Brain microvascular endothelial cell (primary cell): ENCODE measurements around the gene MAPK12.

Experiments used
- DNase-seq: peaks from one replicate; pipeline ENCODE4 v3.0.0-alpha.2; 2020
- H3K27ac ChIP-seq: fragments of 250-450 bp; sonication (Bioruptor Pico); 2 replicates; pipeline ENCODE4 v1.5.1; 2020; ENCODE audit warnings: mild to moderate bottlenecking, moderate library complexity
- H3K27me3 ChIP-seq: fragments of 250-450 bp; sonication (Bioruptor Pico); replicated peaks from 2 replicates; pipeline ENCODE4 v1.5.1; 2020; ENCODE audit warnings: mild to moderate bottlenecking
- H3K36me3 ChIP-seq: fragments of 250-450 bp; sonication (Bioruptor Pico); replicated peaks from 2 replicates; pipeline ENCODE4 v1.5.1; 2020; ENCODE audit warnings: mild to moderate bottlenecking
- H3K4me3 ChIP-seq: 2 replicates; pipeline ENCODE4 v1.5.1; 2011; ENCODE audit warnings: low read depth, mild to moderate bottlenecking, control low read depth, low read length, moderate library complexity
- in situ Hi-C: cut with HindIII; loops from 2 replicates; pipeline ENCODE4 v1.10.0; 2017; ENCODE audit warnings: low sequenced_read_pairs, low pct_ligation_motif_present
- TF ChIP-seq, protein P1 (sequence below): IDR thresholded peaks from 2 replicates; pipeline ENCODE4 v1.5.1; 2011; ENCODE audit warnings: low read depth, mild to moderate bottlenecking, moderate library complexity, low read length, control low read depth, inconsistent platforms; ENCODE audit errors: missing control alignments

Gene MAPK12

DNA sequence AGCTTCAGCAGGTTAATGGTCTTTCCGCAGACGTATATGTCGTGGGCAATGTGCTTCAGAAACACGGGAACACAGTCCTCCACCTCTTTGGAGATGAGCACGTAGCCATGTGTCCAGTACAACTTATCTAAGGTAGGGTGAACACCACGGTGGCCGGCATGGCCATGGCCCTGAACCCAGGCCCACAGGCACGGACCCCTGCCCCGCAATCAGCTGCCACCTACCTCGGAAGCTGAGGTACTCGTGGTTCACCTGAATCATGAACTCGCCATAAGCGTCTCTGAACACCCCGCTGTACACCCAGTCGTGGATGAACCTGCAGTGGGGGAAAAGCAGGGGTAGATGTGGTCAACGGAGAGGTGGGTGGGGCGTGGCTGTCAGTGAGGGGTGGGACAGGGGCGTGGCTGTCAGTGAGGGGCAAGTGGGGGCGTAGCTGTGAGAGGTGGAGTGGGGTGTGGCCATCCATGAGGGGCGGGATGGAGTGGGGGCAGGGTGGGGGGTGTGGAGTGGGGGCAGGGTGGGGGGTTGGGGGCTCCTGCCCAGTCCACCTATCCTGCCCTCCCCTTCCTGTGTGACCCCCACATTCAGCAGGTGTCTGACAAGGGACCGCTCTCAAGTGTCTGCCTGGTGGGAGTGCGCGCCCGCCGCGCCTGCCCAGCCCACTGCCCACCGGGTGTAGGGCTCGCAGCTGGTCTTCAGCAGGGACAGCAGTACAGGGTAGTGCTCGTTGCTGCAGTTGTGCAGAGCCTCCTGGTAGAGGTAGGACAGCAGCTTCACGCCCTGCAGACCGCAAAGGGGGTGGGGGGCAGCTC is 35.2 kb downstream of the MAPK12 start:
- H3K36me3 ChIP-seq, result peaks cover 49% of the 10 kb centered on the region
- no peak overlapping the region for H3K4me3 ChIP-seq
- in situ Hi-C loops, result no loop called here
- H3K27me3 ChIP-seq, result no peaks in the 10 kb centered on the region
- no peak overlapping the region for H3K27ac ChIP-seq
- TF ChIP-seq, protein P1, sequence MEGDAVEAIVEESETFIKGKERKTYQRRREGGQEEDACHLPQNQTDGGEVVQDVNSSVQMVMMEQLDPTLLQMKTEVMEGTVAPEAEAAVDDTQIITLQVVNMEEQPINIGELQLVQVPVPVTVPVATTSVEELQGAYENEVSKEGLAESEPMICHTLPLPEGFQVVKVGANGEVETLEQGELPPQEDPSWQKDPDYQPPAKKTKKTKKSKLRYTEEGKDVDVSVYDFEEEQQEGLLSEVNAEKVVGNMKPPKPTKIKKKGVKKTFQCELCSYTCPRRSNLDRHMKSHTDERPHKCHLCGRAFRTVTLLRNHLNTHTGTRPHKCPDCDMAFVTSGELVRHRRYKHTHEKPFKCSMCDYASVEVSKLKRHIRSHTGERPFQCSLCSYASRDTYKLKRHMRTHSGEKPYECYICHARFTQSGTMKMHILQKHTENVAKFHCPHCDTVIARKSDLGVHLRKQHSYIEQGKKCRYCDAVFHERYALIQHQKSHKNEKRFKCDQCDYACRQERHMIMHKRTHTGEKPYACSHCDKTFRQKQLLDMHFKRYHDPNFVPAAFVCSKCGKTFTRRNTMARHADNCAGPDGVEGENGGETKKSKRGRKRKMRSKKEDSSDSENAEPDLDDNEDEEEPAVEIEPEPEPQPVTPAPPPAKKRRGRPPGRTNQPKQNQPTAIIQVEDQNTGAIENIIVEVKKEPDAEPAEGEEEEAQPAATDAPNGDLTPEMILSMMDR, result no peak
- no peak for DNase-seq

DNA sequence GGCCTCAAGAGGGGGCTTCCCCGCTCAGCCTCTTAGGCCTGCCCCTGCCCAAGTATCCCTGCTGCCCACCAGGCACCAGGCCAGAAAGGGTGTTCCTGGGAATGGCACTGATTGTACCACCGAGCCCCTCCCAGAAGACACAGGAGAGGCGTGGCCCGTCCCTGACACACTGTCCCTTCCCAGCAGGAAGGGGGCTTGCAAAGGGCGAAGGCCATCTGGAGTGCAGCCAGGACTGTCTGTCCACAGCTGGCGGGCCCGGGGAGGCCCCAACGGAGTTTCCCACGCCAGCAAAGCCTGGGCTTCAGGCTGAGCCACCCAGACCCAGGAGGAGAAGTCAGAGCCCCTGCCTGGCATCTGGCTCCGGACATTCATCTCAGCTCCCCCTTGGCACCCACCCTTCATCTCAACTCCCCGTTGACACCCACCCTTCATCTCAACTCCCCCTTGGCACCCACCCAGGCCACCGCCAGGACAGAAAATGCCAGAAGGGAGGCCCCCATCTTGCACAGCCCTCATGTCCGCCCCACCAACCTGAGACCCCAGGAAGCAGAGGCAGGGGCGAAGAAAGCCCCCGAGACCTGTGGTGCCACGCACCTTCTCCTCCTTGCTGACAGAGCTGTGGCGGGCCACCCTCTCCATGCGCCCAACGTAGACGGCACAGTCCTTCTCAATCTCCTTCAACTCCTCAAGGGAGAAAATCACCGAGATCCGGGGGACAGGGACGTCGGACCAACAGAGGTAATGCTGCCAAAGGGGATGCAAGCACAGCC is 36.1 kb downstream of the MAPK12 start:
- in situ Hi-C loops, result no loop called here
- H3K27me3 ChIP-seq, result no peaks in the 10 kb centered on the region
- H3K36me3 ChIP-seq, result peaks cover 53% of the 10 kb centered on the region
- DNase-seq, result no peak
- no peak overlapping the region for H3K27ac ChIP-seq
- TF ChIP-seq, protein P1, result no peak
- no peak overlapping the region for H3K4me3 ChIP-seq

DNA sequence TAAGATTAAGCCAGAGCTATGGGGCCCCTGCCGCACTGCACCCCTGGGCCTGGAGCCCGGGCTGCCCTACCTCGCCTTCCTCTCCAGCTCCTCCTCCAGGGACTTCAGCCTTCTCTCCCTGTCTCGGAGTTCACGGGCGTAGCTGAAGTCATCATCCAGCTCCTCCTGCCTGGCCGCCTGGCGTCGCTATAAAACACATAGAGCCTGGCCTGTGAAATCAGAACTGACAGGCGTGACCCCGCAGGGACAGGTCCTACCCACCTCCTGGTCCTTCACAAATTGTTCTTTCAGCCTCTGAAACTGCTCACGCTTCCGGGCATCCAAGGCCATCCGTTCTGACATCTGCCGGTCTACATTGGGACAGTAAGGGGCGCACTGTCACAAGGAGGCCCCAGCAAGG is 37.4 kb downstream of the MAPK12 start:
- TF ChIP-seq, protein P1, result no peak
- in situ Hi-C loops, result no loop called here
- DNase-seq, result no peak
- no peaks in the 10 kb centered on the region for H3K27me3 ChIP-seq
- H3K27ac ChIP-seq, result no peak overlapping the region
- peaks cover 60% of the 10 kb centered on the region for H3K36me3 ChIP-seq
- no peak overlapping the region for H3K4me3 ChIP-seq

DNA sequence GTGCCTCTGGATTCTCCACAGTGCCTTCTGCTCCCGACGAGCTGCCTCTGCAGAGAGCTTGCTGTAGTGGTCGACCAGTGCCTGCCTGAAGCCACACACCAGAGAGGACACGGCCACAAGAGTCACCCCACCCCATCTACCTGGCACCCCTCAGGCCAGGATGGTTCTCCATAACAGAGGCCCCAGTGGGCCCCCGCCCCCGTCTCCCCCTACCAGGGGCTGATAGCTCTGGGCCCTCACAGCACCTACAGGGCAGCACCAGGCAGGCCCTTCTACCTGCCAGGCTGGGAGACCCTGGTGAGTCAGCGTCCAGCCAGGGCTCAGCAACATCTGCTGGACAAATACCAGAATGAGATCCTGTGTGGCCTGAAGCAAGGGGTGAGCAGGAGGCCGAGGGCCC is 39.0 kb downstream of the MAPK12 start:
- TF ChIP-seq, protein P1, result no peak
- in situ Hi-C loops, result no loop called here
- no peak for DNase-seq
- no peak overlapping the region for H3K4me3 ChIP-seq
- peaks cover 70% of the 10 kb centered on the region for H3K36me3 ChIP-seq
- H3K27me3 ChIP-seq, result no peaks in the 10 kb centered on the region
- no peak overlapping the region for H3K27ac ChIP-seq

DNA sequence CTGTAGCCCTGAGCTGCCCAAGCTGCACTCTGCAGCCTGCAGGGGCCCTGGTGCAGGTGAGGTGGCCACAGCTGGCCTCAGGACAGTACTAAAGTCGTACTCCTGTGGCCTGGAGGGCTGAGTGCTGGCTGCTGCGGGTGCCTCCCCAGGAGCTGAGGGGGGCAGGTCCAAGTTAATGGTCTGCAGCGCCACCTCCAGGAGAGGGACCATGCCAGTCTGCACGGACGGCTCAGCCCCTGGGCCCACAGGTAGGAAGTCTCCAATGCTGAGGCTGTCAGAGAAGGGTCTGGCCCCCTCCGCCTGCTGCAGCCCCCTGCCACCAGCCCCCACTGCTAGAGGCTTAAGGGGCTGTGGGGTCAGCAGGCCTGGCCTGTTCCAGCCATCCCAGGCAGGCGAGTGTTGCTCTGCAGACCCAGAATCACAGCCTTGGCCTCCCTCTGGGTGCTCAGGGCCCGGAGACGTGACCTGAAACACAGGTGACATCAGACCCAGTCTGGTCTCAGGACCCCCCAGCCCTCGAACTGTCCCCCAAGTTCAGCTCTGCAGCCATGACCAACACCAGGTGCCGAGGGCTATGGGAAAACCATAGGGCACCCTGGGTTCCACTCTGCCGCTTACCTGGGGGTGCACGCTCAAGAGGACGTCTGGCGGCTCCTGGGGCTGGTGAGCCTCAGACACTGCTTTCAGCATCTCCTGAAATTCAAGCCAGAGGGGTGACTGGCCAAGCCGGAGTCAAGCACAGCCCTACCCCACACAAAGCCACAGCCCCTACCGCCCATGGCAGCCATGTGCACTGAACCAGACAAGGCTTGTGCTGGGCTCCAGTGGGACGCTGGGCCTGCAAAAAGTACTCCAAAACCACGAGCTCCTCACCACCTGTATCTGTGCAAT is 39.8 kb downstream of the MAPK12 start:
- Histone ChIP-seq H3K36me3 (peaks cover 75% of the 10 kb centered on the region), H3K27me3 (no peaks in the 10 kb centered on the region), H3K4me3 (no peak overlapping the region), H3K27ac (no peak overlapping the region)
- TF ChIP-seq, protein P1, result no peak
- no peak for DNase-seq
- in situ Hi-C loops, result no loop called here
